GM19463 (cell line): Measurements from ENCODE around the gene C2.
"Not testable (repeated sequence)": the region's sequence is repeated elsewhere in the genome, so short reads cannot be mapped to it uniquely, and the experiment has no call there.

Experiments used
- ATAC-seq: cut with Tn5 transposase; IDR thresholded peaks from one replicate; pipeline ENCODE4 v1.9.1; 2021; ENCODE audit warnings: mild to moderate bottlenecking, moderate library complexity; ENCODE audit not compliant: unreplicated experiment

The C2 gene

GRCh38 chr6:31898383-31899011 is 29.0 kb upstream of the C2 start:
- no peak for ATAC-seq

- ATAC-seq: no peak
Observed at GRCh38 chr6:31899215-31899614, 28.3 kb upstream of the C2 start.

GRCh38 chr6:31899882-31900722 is 27.4 kb upstream of the C2 start:
- no peak for ATAC-seq

GRCh38 chr6:31900917-31901414 is 26.6 kb upstream of the C2 start:
- no peak for ATAC-seq

GRCh38 chr6:31901415-31901952 is 26.0 kb upstream of the C2 start:
- ATAC-seq: no peak

GRCh38 chr6:31901953-31902643 is 25.4 kb upstream of the C2 start, which contains the start of gene ZBTB12:
TSS of gene ZBTB12 (minus strand) at chr6:31902086. CDS start at chr6:31901305, 781 bp downstream.
- peak; percentile 40 for ATAC-seq

GRCh38 chr6:31903957-31904356 is 23.6 kb upstream of the C2 start:
- no peak for ATAC-seq

- no peak for ATAC-seq
Observed at GRCh38 chr6:31905041-31905440, 22.5 kb upstream of the C2 start.

GRCh38 chr6:31906122-31906521 is 21.4 kb upstream of the C2 start:
- no peak for ATAC-seq

GRCh38 chr6:31906727-31907126 is 20.8 kb upstream of the C2 start:
- ATAC-seq: not testable (repeated sequence)

- ATAC-seq: no peak
Observed at GRCh38 chr6:31907158-31907813, 20.2 kb upstream of the C2 start.

GRCh38 chr6:31908255-31908654 is 19.3 kb upstream of the C2 start:
- ATAC-seq: not testable (repeated sequence)

- ATAC-seq: no peak
Observed at GRCh38 chr6:31908791-31909190, 18.7 kb upstream of the C2 start.

GRCh38 chr6:31909298-31909697 is 18.2 kb upstream of the C2 start:
- not testable (repeated sequence) for ATAC-seq

GRCh38 chr6:31911826-31912585 is 15.5 kb upstream of the C2 start:
- no peak for ATAC-seq

GRCh38 chr6:31915351-31915750 is 12.2 kb upstream of the C2 start:
- ATAC-seq: no peak

- no peak for ATAC-seq
Observed at GRCh38 chr6:31915756-31916155, 11.8 kb upstream of the C2 start.

GRCh38 chr6:31918069-31918720 is 9.3 kb upstream of the C2 start:
- no peak for ATAC-seq

- ATAC-seq: no peak
Observed at GRCh38 chr6:31919624-31920303, 7.8 kb upstream of the C2 start.
